K562 (cell line): ENCODE measurements around the gene NMT1. TPM values are rescaled to one million over a fixed set of nuclear protein-coding genes. Genes with fewer than 3 reads are reported as not detected.

ENCODE experiments used
- ATAC-seq: fragments of 200-7000 bp; cut with Tn5 transposase; 3 replicates; pipeline ENCODE4 v1.9.1; 2020; ENCODE audit warnings: moderate library complexity
- BruUV-seq: library from RNA; stranded (reverse); fragments of 400-500 nt; replicated peaks from 2 replicates; lab custom pipeline; 2021; lab: Mats Ljungman, UMichigan
- CTCF ChIA-PET: fragments of 300-600 bp; formaldehyde crosslinking; extraction: SDS; loops from one replicate; lab custom pipeline; 2021; ENCODE audit warnings: low intra/inter-chr PET ratio; lab: Yijun Ruan, JAX
- POLR2A ChIA-PET: fragments of 300-600, 350-650 bp; sonication (Branson Sonifier 250); formaldehyde crosslinking; extraction: SDS; loops from one replicate; lab custom pipeline; 2021; ENCODE audit warnings: antibody characterized with exemption, inconsistent platforms; lab: Yijun Ruan, JAX
- DNase-seq, 4 experiments: peaks; one replicate each; pipeline versions ENCODE4 v3.0.0 to v3.0.0-alpha.2; 2011 to 2018; ENCODE audit warnings: low spot score in 3 of 4, mixed read lengths in 3 of 4; ENCODE audit errors: extremely low read depth in 1 of 4
- FAIRE-seq: peaks from 2 replicates; lab custom pipeline; 2011; peaks lifted over from hg19 to GRCh38; lab: Jason Lieb, UNC
- H2AFZ ChIP-seq: 2 replicates; pipeline ENCODE4 v1.6.0; 2011; ENCODE audit warnings: low read depth, low read length, control low read depth, inconsistent platforms
- H3K27ac ChIP-seq: fragments of 200-600 bp; 3 replicates; pipeline ENCODE4 v1.8.0; 2011; ENCODE audit warnings: low read depth, mild to moderate bottlenecking, control low read depth, inconsistent platforms, low read length, moderate library complexity, mixed read lengths; ENCODE audit errors: extremely low read depth
- H3K27me3 ChIP-seq, 2 experiments: fragments of 300-600 bp in 1 of 2; 2 replicates in 1 of 2; 3 replicates in 1 of 2; pipeline versions ENCODE4 v1.6.0 to v1.8.0; 2011; ENCODE audit warnings: inconsistent platforms in 2 of 2, low read length in 2 of 2, mild to moderate bottlenecking in 1 of 2, mixed read lengths in 1 of 2, moderate library complexity in 1 of 2; ENCODE audit not compliant: control insufficient read depth in 2 of 2, insufficient read depth in 2 of 2
- H3K36me3 ChIP-seq: fragments of 300-600 bp; 3 replicates; pipeline ENCODE4 v1.8.0; 2011; ENCODE audit warnings: mild to moderate bottlenecking, low read length, inconsistent platforms; ENCODE audit not compliant: control insufficient read depth, insufficient read depth
- H3K4me1 ChIP-seq, 2 experiments: fragments of 200-600 bp in 1 of 2; replicated peaks in 1 of 2; 2 replicates in 1 of 2; 3 replicates in 1 of 2; pipeline versions ENCODE4 v1.5.1 to v1.8.0; 2011; ENCODE audit warnings: inconsistent platforms in 2 of 2, low read length in 2 of 2, mild to moderate bottlenecking in 1 of 2, mixed read lengths in 1 of 2, moderate library complexity in 1 of 2; ENCODE audit not compliant: control insufficient read depth in 2 of 2, insufficient read depth in 2 of 2
- H3K4me2 ChIP-seq: 2 replicates; pipeline ENCODE4 v1.6.1; 2011; ENCODE audit warnings: low read length, control low read depth, inconsistent platforms, mixed read lengths; ENCODE audit not compliant: insufficient read depth
- H3K4me3 ChIP-seq: fragments of 200-600 bp; sonication (generic), shearing (Covaris generic); 2 replicates; pipeline ENCODE4 v1.5.1; 2016; ENCODE audit warnings: control low read depth, inconsistent platforms
- H3K79me2 ChIP-seq: fragments of 200-600 bp; 3 replicates; pipeline ENCODE4 v1.8.0; 2011; ENCODE audit warnings: low read length, inconsistent platforms; ENCODE audit not compliant: control insufficient read depth, insufficient read depth
- H3K9ac ChIP-seq, 2 experiments: 2 replicates each; pipeline versions ENCODE4 v1.6.0 to v1.6.1; 2011; ENCODE audit warnings: low read depth in 2 of 2, low read length in 2 of 2, control low read depth in 1 of 2, inconsistent platforms in 1 of 2, mild to moderate bottlenecking in 1 of 2, mixed read lengths in 1 of 2; ENCODE audit not compliant: insufficient read depth in 1 of 2
- H3K9me1 ChIP-seq: one replicate; pipeline ENCODE4 v1.6.0; 2011; ENCODE audit warnings: inconsistent platforms, mild to moderate bottlenecking, low read length, moderate library complexity; ENCODE audit not compliant: control insufficient read depth, insufficient read depth
- H3K9me3 ChIP-seq: replicated peaks from 2 replicates; pipeline ENCODE4 v1.5.1; 2011; ENCODE audit warnings: low read depth, low read length, inconsistent platforms; ENCODE audit not compliant: control insufficient read depth, insufficient read depth
- H4K20me1 ChIP-seq: replicated peaks from 2 replicates; pipeline ENCODE4 v1.6.1; 2011; ENCODE audit warnings: low read length, inconsistent platforms, mixed read lengths; ENCODE audit not compliant: control insufficient read depth, insufficient read depth
- ESRRB ChIP-seq: fragments of 250-450 bp; sonication (Bioruptor Pico); IDR thresholded peaks from 2 replicates; pipeline ENCODE4 v1.5.0; 2020; ENCODE audit warnings: mild to moderate bottlenecking, moderate library complexity, borderline replicate concordance
- GABPB2 ChIP-seq: fragments of 250-450 bp; sonication (Bioruptor Pico); conservative IDR thresholded peaks from 2 replicates; pipeline ENCODE4 v1.5.1; 2021; ENCODE audit warnings: mild to moderate bottlenecking
- NCOR1 ChIP-seq: fragments of 450-650 bp; IDR thresholded peaks from 2 replicates; pipeline ENCODE4 v1.6.1; 2016; ENCODE audit warnings: mild to moderate bottlenecking, moderate library complexity
- NR4A1 ChIP-seq, 2 experiments: fragments of 250-450 bp in 1 of 2; fragments of 450-650 bp in 1 of 2; sonication (Bioruptor Pico) in 1 of 2; IDR thresholded peaks; 2 replicates each; pipeline versions ENCODE4 v1.4.0 to v1.6.1; 2016 to 2020; ENCODE audit warnings: mild to moderate bottlenecking in 2 of 2, missing compliant biosample characterization in 1 of 2, missing genetic modification characterization in 1 of 2, moderate library complexity in 1 of 2
- SETDB1 ChIP-seq: IDR thresholded peaks from one replicate; pipeline ENCODE4 v1.6.1; 2012; ENCODE audit warnings: low read length, control low read depth, inconsistent platforms
- YY1 ChIP-seq, 3 experiments: IDR thresholded peaks; 2 replicates each; pipeline ENCODE4 v1.6.1; 2011; ENCODE audit warnings: low read length in 2 of 3, mild to moderate bottlenecking in 2 of 3, moderate library complexity in 2 of 3, borderline replicate concordance in 1 of 3, control low read depth in 1 of 3, low read depth in 1 of 3; ENCODE audit not compliant: insufficient read depth in 3 of 3, insufficient replicate concordance in 2 of 3, control insufficient read depth in 1 of 3, insufficient read length in 1 of 3; ENCODE audit errors: extremely low read depth in 1 of 3
- ZNF143 ChIP-seq: sonication (generic); formaldehyde crosslinking; IDR thresholded peaks from 2 replicates; pipeline ENCODE4 v1.9.0; 2022; ENCODE audit warnings: mild to moderate bottlenecking, missing genetic modification reagents
- ZNF263 ChIP-seq: sonication (generic); formaldehyde crosslinking; IDR thresholded peaks from 2 replicates; pipeline ENCODE4 v1.8.0; 2022; ENCODE audit warnings: mild to moderate bottlenecking, missing genetic modification reagents, borderline replicate concordance
- ZNF507 ChIP-seq: conservative IDR thresholded peaks from 2 replicates; pipeline ENCODE4 v1.6.1; 2017; ENCODE audit warnings: missing genetic modification characterization, missing compliant biosample characterization
- ZNF699 ChIP-seq: fragments of 250-450 bp; sonication (Bioruptor Pico); IDR thresholded peaks from 2 replicates; pipeline ENCODE4 v1.8.0; 2021; ENCODE audit warnings: mild to moderate bottlenecking, moderate library complexity; ENCODE audit not compliant: insufficient replicate concordance
- WGBS: fragments of 100-300 bp; shearing (Covaris generic); methylation state at CpG from one replicate; pipeline ENCODE4 v1.1.6; 2016; ENCODE audit warnings: low coverage, mixed read lengths; ENCODE audit not compliant: insufficient coverage; ENCODE audit errors: missing lambda C conversion rate; 5-methylcytosine and 5-hydroxymethylcytosine counted together
- in situ Hi-C: fragments of 300-500 bp; cut with MboI; formaldehyde crosslinking; loops from 4 replicates; pipeline ENCODE4 v1.15.0; 2018; ENCODE audit warnings: inconsistent platforms, mixed read lengths
- intact Hi-C: fragments of 100-400 bp; cut with micrococcal nuclease; formaldehyde crosslinking; loops from 2 replicates; pipeline ENCODE4 v1.14.2; 2022
- polyA plus RNA-seq, 8 experiments: library from polyadenylated mRNA; depleted of rRNA in 4 of 8; stranded (reverse) in 5 of 8; unstranded in 3 of 8; fragments of >200 nt; fragmentation: Nextera tagmentation in 2 of 8; fragmentation: Illumina TruSeq in 1 of 8; extraction: Ambion mirVana in 2 of 8; extraction: Trizol in 1 of 8; gene quantifications; 2 replicates each; pipeline versions ENCODE4 v1.2.1 to v1.2.3, GENCODE V29; 2011 to 2014; ENCODE audit warnings: inconsistent platforms in 1 of 8, missing spikeins in 1 of 8
- total RNA-seq, 7 experiments: library from RNA; depleted of rRNA in 6 of 7; stranded (reverse); fragments of >200 nt in 6 of 7; fragmentation: Illumina TruSeq in 2 of 7; extraction: Trizol in 2 of 7; gene quantifications; 2 replicates each; pipeline versions ENCODE4 v1.2.1 to v1.2.3, GENCODE V29; 2011 to 2021; ENCODE audit warnings: low replicate concordance in 1 of 7
- TF ChIP-seq, protein P1 (sequence below): fragments of 450-650 bp; IDR thresholded peaks from 2 replicates; pipeline ENCODE4 v1.6.1; 2016; ENCODE audit warnings: mild to moderate bottlenecking
- TF ChIP-seq, protein P2 (sequence below): fragments of 450-650 bp; conservative IDR thresholded peaks from 2 replicates; pipeline ENCODE4 v1.6.1; 2016; ENCODE audit warnings: missing genetic modification characterization, low read depth, mild to moderate bottlenecking, missing compliant biosample characterization, moderate library complexity
- TF ChIP-seq, protein P3 (sequence below): sonication (generic); formaldehyde crosslinking; IDR thresholded peaks from 2 replicates; pipeline ENCODE4 v1.8.1; 2023; ENCODE audit warnings: mild to moderate bottlenecking, missing genetic modification reagents
- TF ChIP-seq, protein P4 (sequence below): IDR thresholded peaks from 2 replicates; pipeline ENCODE4 v1.6.1; 2014; ENCODE audit warnings: antibody characterized with exemption

The NMT1 gene
- total and polyA plus RNA-seq, 9 of the 15 experiments (the other 6 are each of a cell fraction or from before 2014, with no cell fraction given): 86.7 to 569 (median 213) TPM

DNA sequence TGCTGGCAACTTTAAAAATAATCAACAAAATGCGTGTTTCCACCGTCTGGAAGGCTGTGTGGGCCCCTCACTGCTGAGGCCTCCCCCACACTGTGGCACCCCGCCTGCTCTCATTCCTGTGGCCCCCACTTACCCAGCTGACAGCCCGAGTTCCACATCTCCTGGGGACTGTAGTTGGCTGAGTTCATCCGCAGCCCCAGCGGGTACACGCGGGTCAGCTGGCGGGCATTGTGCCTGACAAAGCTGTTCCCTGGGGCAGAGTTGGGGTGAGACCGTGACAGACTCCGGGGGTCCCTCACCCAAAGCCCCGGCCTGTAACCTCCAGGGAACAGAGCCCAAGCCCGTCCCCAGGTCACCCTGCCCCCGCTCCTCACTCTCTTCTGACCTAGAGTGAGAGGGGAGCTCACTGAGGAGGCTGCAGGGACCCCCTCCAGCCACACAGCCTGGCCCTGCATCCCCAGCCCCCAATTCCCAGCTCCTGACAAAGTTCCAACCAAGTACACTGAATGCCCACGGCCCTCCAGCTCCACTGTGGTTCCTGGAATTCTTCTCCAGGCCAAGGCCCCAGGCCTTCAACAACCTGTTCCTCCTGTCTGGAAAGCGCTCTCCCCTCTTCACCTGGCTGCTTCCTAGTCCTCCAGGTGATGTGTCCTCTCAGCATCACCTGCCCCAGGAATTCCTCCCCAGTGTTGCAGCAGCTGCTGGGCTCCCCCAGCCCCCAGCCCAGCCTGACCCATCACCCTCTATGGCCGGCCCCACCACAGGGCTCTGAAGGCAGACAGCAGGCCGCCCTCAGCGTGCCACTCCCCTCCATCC, 53.2 kb downstream of the NMT1 start:
- H3K9me1 ChIP-seq: no peaks in the 10 kb centered on the region
- H3K4me1 ChIP-seq: peaks cover 0 to 30% of the 10 kb centered on the region in 2 experiments; a peak in 3 of 5 replicates
- no peak overlapping the region for H2AFZ ChIP-seq
- FAIRE-seq: no peak
- POLR2A ChIA-PET: interaction anchor here (0.7 to 1.5 kb wide), 4 partner anchors 8 to 15 kb away, joined by 3 to 5 read pairs (median 4); no protein-coding TSS in a partner anchor
- no peaks in the 10 kb centered on the region for H3K79me2 ChIP-seq
- in situ Hi-C loops (no loop called here), intact Hi-C loops (no loop called here)
- DNase-seq: no peak
- H3K9ac ChIP-seq: 0 out of 4 replicates have a peak overlapping the region, but pooled peaks of 1 of the 2 experiments have one; percentile 21
- H3K9me3 ChIP-seq: no peaks in the 10 kb centered on the region
- no TSS peak for BruUV-seq
- ATAC-seq: no peak
- H3K27me3 ChIP-seq: no peaks in the 10 kb centered on the region
- H3K36me3 ChIP-seq: no peaks in the 10 kb centered on the region
- WGBS: 77% methylated on average over 15 of the region's 19 CpGs
- H3K4me2 ChIP-seq: no peak overlapping the region
- H4K20me1 ChIP-seq: peaks cover under 1% of the 10 kb centered on the region; the same call in 1 of the 2 replicates
- no peak overlapping the region for H3K27ac ChIP-seq
- CTCF ChIA-PET: no interaction called here
- no peak overlapping the region for H3K4me3 ChIP-seq
- no peak for TF ChIP-seq NCOR1
- no peak for TF ChIP-seq ZNF507 (tag)
- TF ChIP-seq, protein P1, sequence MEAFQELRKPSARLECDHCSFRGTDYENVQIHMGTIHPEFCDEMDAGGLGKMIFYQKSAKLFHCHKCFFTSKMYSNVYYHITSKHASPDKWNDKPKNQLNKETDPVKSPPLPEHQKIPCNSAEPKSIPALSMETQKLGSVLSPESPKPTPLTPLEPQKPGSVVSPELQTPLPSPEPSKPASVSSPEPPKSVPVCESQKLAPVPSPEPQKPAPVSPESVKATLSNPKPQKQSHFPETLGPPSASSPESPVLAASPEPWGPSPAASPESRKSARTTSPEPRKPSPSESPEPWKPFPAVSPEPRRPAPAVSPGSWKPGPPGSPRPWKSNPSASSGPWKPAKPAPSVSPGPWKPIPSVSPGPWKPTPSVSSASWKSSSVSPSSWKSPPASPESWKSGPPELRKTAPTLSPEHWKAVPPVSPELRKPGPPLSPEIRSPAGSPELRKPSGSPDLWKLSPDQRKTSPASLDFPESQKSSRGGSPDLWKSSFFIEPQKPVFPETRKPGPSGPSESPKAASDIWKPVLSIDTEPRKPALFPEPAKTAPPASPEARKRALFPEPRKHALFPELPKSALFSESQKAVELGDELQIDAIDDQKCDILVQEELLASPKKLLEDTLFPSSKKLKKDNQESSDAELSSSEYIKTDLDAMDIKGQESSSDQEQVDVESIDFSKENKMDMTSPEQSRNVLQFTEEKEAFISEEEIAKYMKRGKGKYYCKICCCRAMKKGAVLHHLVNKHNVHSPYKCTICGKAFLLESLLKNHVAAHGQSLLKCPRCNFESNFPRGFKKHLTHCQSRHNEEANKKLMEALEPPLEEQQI: no peak
- no peak for TF ChIP-seq ZNF263
- no peak for TF ChIP-seq YY1 (IDR thresholded peaks at IDR 0.05; ENCODE audit: borderline replicate concordance in 1 of 3, control insufficient read depth in 1 of 3, extremely low read depth in 1 of 3, insufficient read depth in 3 of 3, insufficient read length in 1 of 3, insufficient replicate concordance in 2 of 3, low read depth in 1 of 3, low read length in 2 of 3)
- no peak for TF ChIP-seq ZNF143 (CRISPR knock-in tag)
- TF ChIP-seq ESRRB (CRISPR knock-in tag): no peak
- no peak for TF ChIP-seq GABPB2
- TF ChIP-seq, protein P2, sequence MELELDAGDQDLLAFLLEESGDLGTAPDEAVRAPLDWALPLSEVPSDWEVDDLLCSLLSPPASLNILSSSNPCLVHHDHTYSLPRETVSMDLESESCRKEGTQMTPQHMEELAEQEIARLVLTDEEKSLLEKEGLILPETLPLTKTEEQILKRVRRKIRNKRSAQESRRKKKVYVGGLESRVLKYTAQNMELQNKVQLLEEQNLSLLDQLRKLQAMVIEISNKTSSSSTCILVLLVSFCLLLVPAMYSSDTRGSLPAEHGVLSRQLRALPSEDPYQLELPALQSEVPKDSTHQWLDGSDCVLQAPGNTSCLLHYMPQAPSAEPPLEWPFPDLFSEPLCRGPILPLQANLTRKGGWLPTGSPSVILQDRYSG: no peak
- TF ChIP-seq, protein P3, sequence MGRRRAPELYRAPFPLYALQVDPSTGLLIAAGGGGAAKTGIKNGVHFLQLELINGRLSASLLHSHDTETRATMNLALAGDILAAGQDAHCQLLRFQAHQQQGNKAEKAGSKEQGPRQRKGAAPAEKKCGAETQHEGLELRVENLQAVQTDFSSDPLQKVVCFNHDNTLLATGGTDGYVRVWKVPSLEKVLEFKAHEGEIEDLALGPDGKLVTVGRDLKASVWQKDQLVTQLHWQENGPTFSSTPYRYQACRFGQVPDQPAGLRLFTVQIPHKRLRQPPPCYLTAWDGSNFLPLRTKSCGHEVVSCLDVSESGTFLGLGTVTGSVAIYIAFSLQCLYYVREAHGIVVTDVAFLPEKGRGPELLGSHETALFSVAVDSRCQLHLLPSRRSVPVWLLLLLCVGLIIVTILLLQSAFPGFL (CRISPR knock-in tag): no peak
- no peak for TF ChIP-seq SETDB1
- no peak for TF ChIP-seq NR4A1 (CRISPR knock-in tag; IDR thresholded peaks at IDR 0.05)
- no peak for TF ChIP-seq NR4A1 (tag; IDR thresholded peaks at IDR 0.05)
- TF ChIP-seq, protein P4, sequence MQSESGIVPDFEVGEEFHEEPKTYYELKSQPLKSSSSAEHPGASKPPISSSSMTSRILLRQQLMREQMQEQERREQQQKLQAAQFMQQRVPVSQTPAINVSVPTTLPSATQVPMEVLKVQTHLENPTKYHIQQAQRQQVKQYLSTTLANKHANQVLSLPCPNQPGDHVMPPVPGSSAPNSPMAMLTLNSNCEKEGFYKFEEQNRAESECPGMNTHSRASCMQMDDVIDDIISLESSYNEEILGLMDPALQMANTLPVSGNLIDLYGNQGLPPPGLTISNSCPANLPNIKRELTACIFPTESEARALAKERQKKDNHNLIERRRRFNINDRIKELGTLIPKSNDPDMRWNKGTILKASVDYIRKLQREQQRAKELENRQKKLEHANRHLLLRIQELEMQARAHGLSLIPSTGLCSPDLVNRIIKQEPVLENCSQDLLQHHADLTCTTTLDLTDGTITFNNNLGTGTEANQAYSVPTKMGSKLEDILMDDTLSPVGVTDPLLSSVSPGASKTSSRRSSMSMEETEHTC: no peak
- no peak for TF ChIP-seq ZNF699
